MCF 10A (cell line): Measurements from ENCODE around the gene LRRC32. TPM values are rescaled to one million over a fixed set of nuclear protein-coding genes. Genes with fewer than 3 reads are reported as not detected.

Source experiments
- Bru-seq: library from RNA; stranded (reverse); fragments of 400-500 nt; gene quantifications from one replicate; lab custom pipeline; 2021; lab: Mats Ljungman, UMichigan
- BruChase-seq, 2 experiments: library from RNA; stranded (reverse); fragments of 400-500 nt; gene quantifications; one replicate each; lab custom pipeline; 2021; lab: Mats Ljungman, UMichigan
- BruUV-seq: library from RNA; stranded (reverse); fragments of 400-500 nt; replicated peaks from 2 replicates; lab custom pipeline; 2021; lab: Mats Ljungman, UMichigan
- CTCF ChIA-PET: fragments of 300-600 bp; sonication (Branson Sonifier 250); formaldehyde crosslinking; extraction: SDS; loops from one replicate; lab custom pipeline; 2021; ENCODE audit warnings: antibody characterized with exemption, inconsistent platforms; lab: Yijun Ruan, JAX
- POLR2A ChIA-PET: fragments of 300-600, 350-650 bp; sonication (Branson Sonifier 250); formaldehyde crosslinking; extraction: SDS; loops from one replicate; lab custom pipeline; 2020; ENCODE audit warnings: antibody characterized with exemption, inconsistent platforms; lab: Yijun Ruan, JAX
- DNase-seq: peaks from one replicate; pipeline ENCODE4 v3.0.0-alpha.2; 2018; ENCODE audit not compliant: unreplicated experiment
- H3K27ac Mint-ChIP-seq: one replicate; pipeline ENCODE4 v1.8.0; 2022; ENCODE audit warnings: mild to moderate bottlenecking, low read depth, mixed read lengths; ENCODE audit not compliant: unreplicated experiment
- H3K27me3 Mint-ChIP-seq: one replicate; pipeline ENCODE4 v1.8.0; 2022; ENCODE audit warnings: mixed read lengths; ENCODE audit not compliant: insufficient read depth, unreplicated experiment
- H3K36me3 Mint-ChIP-seq: one replicate; pipeline ENCODE4 v1.8.0; 2022; ENCODE audit warnings: mild to moderate bottlenecking, moderate library complexity, mixed read lengths; ENCODE audit not compliant: insufficient read depth, unreplicated experiment
- H3K4me1 Mint-ChIP-seq: one replicate; pipeline ENCODE4 v1.8.0; 2022; ENCODE audit warnings: mixed read lengths; ENCODE audit not compliant: insufficient read depth, unreplicated experiment
- H3K4me3 Mint-ChIP-seq: one replicate; pipeline ENCODE4 v1.8.0; 2022; ENCODE audit warnings: mild to moderate bottlenecking, moderate library complexity, mixed read lengths; ENCODE audit not compliant: unreplicated experiment
- H3K9me3 Mint-ChIP-seq: one replicate; pipeline ENCODE4 v1.8.0; 2022; ENCODE audit warnings: mixed read lengths; ENCODE audit not compliant: unreplicated experiment
- CTCF ChIP-seq: fragments of 200-600 bp; IDR thresholded peaks from one replicate; pipeline ENCODE4 v1.8.0; 2022; ENCODE audit warnings: antibody characterized with exemption, mild to moderate bottlenecking; ENCODE audit not compliant: unreplicated experiment
- intact Hi-C: fragments of 100-400 bp; cut with micrococcal nuclease; formaldehyde crosslinking; loops from 2 replicates; pipeline ENCODE4 v1.14.1; 2022
- long read RNA-seq: library from polyadenylated mRNA; stranded (forward); transcript quantifications from one replicate; pipeline ENCODE4 v2.0.0, GENCODE V29; 2022
- total RNA-seq: library from RNA; stranded (reverse); gene quantifications from 2 replicates; pipeline ENCODE4 v1.2.3, GENCODE V29; 2022

Gene LRRC32, protein sequence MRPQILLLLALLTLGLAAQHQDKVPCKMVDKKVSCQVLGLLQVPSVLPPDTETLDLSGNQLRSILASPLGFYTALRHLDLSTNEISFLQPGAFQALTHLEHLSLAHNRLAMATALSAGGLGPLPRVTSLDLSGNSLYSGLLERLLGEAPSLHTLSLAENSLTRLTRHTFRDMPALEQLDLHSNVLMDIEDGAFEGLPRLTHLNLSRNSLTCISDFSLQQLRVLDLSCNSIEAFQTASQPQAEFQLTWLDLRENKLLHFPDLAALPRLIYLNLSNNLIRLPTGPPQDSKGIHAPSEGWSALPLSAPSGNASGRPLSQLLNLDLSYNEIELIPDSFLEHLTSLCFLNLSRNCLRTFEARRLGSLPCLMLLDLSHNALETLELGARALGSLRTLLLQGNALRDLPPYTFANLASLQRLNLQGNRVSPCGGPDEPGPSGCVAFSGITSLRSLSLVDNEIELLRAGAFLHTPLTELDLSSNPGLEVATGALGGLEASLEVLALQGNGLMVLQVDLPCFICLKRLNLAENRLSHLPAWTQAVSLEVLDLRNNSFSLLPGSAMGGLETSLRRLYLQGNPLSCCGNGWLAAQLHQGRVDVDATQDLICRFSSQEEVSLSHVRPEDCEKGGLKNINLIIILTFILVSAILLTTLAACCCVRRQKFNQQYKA
- not detected in 2 replicates for total RNA-seq
- Bru-seq, nascent RNA = percentile 5 among the genes with signal in this experiment
- not detected for BruChase-seq, experiment 1, labeled RNA remaining after a 6-hour chase
- not detected for BruChase-seq, experiment 2, labeled RNA remaining after a 2-hour chase
- long read RNA-seq = 0 reads

- BruUV-seq = no TSS peak
- intact Hi-C loops = no loop called here
- Mint-ChIP-seq H3K4me1 (no peaks in the 10 kb centered on the region), H3K4me3 (peak within 1 kb of the TSS; percentile 11), H3K9me3 (no peaks in the 10 kb centered on the region), H3K27ac (no peak within 1 kb of the TSS), H3K27me3 (peaks cover 13% of the 10 kb centered on the region), H3K36me3 (no peaks in the 10 kb centered on the region)
- TF ChIP-seq CTCF = no peak
- CTCF ChIA-PET = no interaction called here
- DNase-seq = no peak
- POLR2A ChIA-PET = no interaction called here
These were observed at the start of gene LRRC32 for GRCh38 chr11:76670485-76671236. Gene LRRC32, minus strand, starts transcription at chr11:76670747. Its CDS starts 4,793 bp downstream, at chr11:76665954.

GRCh38 chr11:76719686-76720085 lies 49.1 kb upstream of the LRRC32 start:
- BruUV-seq = no TSS peak
- intact Hi-C loops = no loop called here
- DNase-seq = no peak
- CTCF ChIA-PET = interaction anchor here (0.6 to 1.4 kb wide), 6 partner anchors 12 to 467 kb away, joined by 3 to 4 read pairs (median 4); no protein-coding TSS in a partner anchor
- H3K27me3 Mint-ChIP-seq = peaks cover 13% of the 10 kb centered on the region
- no peak for TF ChIP-seq CTCF
- H3K9me3 Mint-ChIP-seq = no peaks in the 10 kb centered on the region
- no peaks in the 10 kb centered on the region for H3K36me3 Mint-ChIP-seq
- POLR2A ChIA-PET = interaction anchor here (0.6 kb wide), 1 partner anchor 65 kb away, joined by 3 read pairs; no protein-coding TSS in a partner anchor
- no peak overlapping the region for H3K4me3 Mint-ChIP-seq
- no peak overlapping the region for H3K27ac Mint-ChIP-seq
- no peaks in the 10 kb centered on the region for H3K4me1 Mint-ChIP-seq

DNA sequence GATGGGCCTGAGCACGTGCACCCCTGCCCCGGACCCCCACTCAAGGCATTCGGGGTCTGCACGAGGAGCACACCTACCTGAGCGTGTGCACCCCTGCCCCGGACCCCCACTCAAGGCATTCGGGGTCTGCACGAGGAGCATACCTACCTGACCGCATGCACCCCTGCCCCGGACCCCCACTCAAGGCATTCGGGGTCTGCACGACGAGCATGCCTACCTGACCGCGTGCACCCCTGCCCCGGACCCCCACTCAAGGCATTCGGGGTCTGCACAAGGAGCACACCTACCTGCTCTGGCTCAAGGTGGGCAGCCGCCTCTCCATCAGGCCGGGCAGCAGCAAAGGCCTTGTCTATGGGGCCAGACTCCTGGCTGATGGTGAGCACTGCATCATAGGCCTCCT lies 48.7 kb upstream of the LRRC32 start:
- ChIA-PET POLR2A (no interaction called here), CTCF (interaction anchor here (1.3 kb wide), 1 partner anchor 110 kb away, joined by 4 read pairs; no protein-coding TSS in a partner anchor)
- TF ChIP-seq CTCF = no peak
- Mint-ChIP-seq H3K4me1 (no peaks in the 10 kb centered on the region), H3K36me3 (no peaks in the 10 kb centered on the region), H3K27me3 (peaks cover 9% of the 10 kb centered on the region), H3K9me3 (no peaks in the 10 kb centered on the region), H3K27ac (no peak overlapping the region), H3K4me3 (no peak overlapping the region)
- DNase-seq = no peak
- intact Hi-C loops = no loop called here
- BruUV-seq = no TSS peak
